HCT116 (cell line): Measurements from ENCODE around the gene C11orf58. TPM values are rescaled to one million over a fixed set of nuclear protein-coding genes. Genes with fewer than 3 reads are reported as not detected.

Experiments used
- ATAC-seq: fragments of 200-7000 bp; cut with Tn5 transposase; 2 replicates; pipeline ENCODE4 v1.9.1; 2020; ENCODE audit warnings: mild to moderate bottlenecking, moderate library complexity
- BruUV-seq: library from RNA; stranded (reverse); fragments of 400-500 nt; replicated peaks from 2 replicates; lab custom pipeline; 2021; lab: Mats Ljungman, UMichigan
- CTCF ChIA-PET: fragments of 300-600 bp; sonication (Branson Sonifier 250); formaldehyde crosslinking; loops from one replicate; lab custom pipeline; 2021; ENCODE audit warnings: antibody characterized with exemption; lab: Charles Lee
- POLR2A ChIA-PET: fragments of 300-600, 350-600 bp; sonication (Branson Sonifier 250); formaldehyde crosslinking; loops from one replicate; lab custom pipeline; 2021; ENCODE audit warnings: antibody characterized with exemption; lab: Charles Lee
- RAD21 ChIA-PET, 2 experiments: fragments of 300-600 bp; sonication (Branson Sonifier 250); formaldehyde crosslinking; loops; one replicate each; lab custom pipeline; 2023; ENCODE audit warnings: low total read pairs in 2 of 2; ENCODE audit not compliant: uncharacterized antibody in 2 of 2, unreplicated experiment in 2 of 2, low non-redundant PET in 1 of 2; lab: Charles Lee
- DNase-seq: peaks from one replicate; pipeline ENCODE4 v3.0.0-alpha.2; 2010; ENCODE audit warnings: low read depth, low spot score
- H2AFZ ChIP-seq: fragments of 200-600 bp; shearing (Covaris generic), sonication (generic); 2 replicates; pipeline ENCODE4 v1.6.1; 2017; ENCODE audit warnings: low read depth, mixed run types, mixed read lengths, antibody characterized with exemption, low read length; ENCODE audit not compliant: poor library complexity, severe bottlenecking
- H3K27ac ChIP-seq: 2 replicates; pipeline ENCODE4 v1.5.1; 2012; ENCODE audit warnings: low read depth, low read length
- H3K27me3 ChIP-seq: fragments of 200-600 bp; sonication (generic); 2 replicates; pipeline ENCODE4 v1.6.1; 2016; ENCODE audit warnings: mixed run types, low read length, mixed read lengths; ENCODE audit not compliant: insufficient read depth
- H3K36me3 ChIP-seq, 2 experiments: fragments of 200-500 bp in 1 of 2; fragments of 200-600 bp in 1 of 2; sonication (Bioruptor generic) in 1 of 2; sonication (generic) in 1 of 2; 2 replicates each; pipeline versions ENCODE4 v1.5.1 to v1.6.1; 2014 to 2016; ENCODE audit warnings: low read length in 2 of 2, inconsistent platforms in 1 of 2, mixed read lengths in 1 of 2, mixed run types in 1 of 2; ENCODE audit not compliant: insufficient read depth in 2 of 2, control insufficient read depth in 1 of 2
- H3K4me1 ChIP-seq, 2 experiments: fragments of 200-600 bp in 1 of 2; sonication (generic) in 1 of 2; 2 replicates each; pipeline versions ENCODE4 v1.5.1 to v1.6.1; 2012 to 2017; ENCODE audit warnings: low read length in 2 of 2, inconsistent platforms in 1 of 2, mild to moderate bottlenecking in 1 of 2, mixed read lengths in 1 of 2, mixed run types in 1 of 2, moderate library complexity in 1 of 2; ENCODE audit not compliant: insufficient read depth in 2 of 2, control insufficient read depth in 1 of 2
- H3K4me2 ChIP-seq: fragments of 200-600 bp; sonication (generic); 2 replicates; pipeline ENCODE4 v1.6.1; 2017; ENCODE audit warnings: mixed run types, low read length, mixed read lengths
- H3K4me3 ChIP-seq, 2 experiments: fragments of 200-600 bp in 1 of 2; sonication (generic) in 1 of 2; replicated peaks in 1 of 2; 2 replicates each; pipeline ENCODE4 v1.5.1; 2011 to 2016; ENCODE audit warnings: low read length in 2 of 2, control low read depth in 1 of 2, low read depth in 1 of 2, mild to moderate bottlenecking in 1 of 2, mixed read lengths in 1 of 2, mixed run types in 1 of 2
- H3K79me2 ChIP-seq: fragments of 200-600 bp; sonication (generic); 2 replicates; pipeline ENCODE4 v1.6.1; 2017; ENCODE audit warnings: mild to moderate bottlenecking, mixed run types, low read length, moderate library complexity, mixed read lengths; ENCODE audit not compliant: insufficient read depth
- H3K9ac ChIP-seq: fragments of 200-600 bp; sonication (generic); 2 replicates; pipeline ENCODE4 v1.6.1; 2016; ENCODE audit warnings: low read length, mixed read lengths
- H3K9me2 ChIP-seq: fragments of 200-600 bp; sonication (generic), shearing (Covaris generic); 2 replicates; pipeline ENCODE4 v1.6.1; 2017; ENCODE audit warnings: mixed run types, mild to moderate bottlenecking, moderate library complexity; ENCODE audit not compliant: insufficient read depth
- H3K9me3 ChIP-seq, 2 experiments: fragments of 200-500 bp in 1 of 2; fragments of 200-600 bp in 1 of 2; sonication (Bioruptor generic) in 1 of 2; sonication (generic) in 1 of 2; 2 replicates each; pipeline ENCODE4 v1.6.1; 2014 to 2017; ENCODE audit warnings: low read length in 2 of 2, mixed read lengths in 2 of 2, inconsistent platforms in 1 of 2, low read depth in 1 of 2, mild to moderate bottlenecking in 1 of 2, mixed run types in 1 of 2, moderate library complexity in 1 of 2; ENCODE audit not compliant: control insufficient read depth in 1 of 2, insufficient read depth in 1 of 2
- H4K20me1 ChIP-seq: fragments of 200-600 bp; sonication (generic), shearing (Covaris generic); 2 replicates; pipeline ENCODE4 v1.6.1; 2017; ENCODE audit warnings: mixed run types, mild to moderate bottlenecking, moderate library complexity; ENCODE audit not compliant: insufficient read depth
- CBX3 ChIP-seq: IDR thresholded peaks from 2 replicates; pipeline ENCODE4 v1.6.1; 2012; ENCODE audit warnings: low read depth
- EZH2phosphoT487 ChIP-seq: fragments of 200-600 bp; IDR thresholded peaks from 2 replicates; pipeline ENCODE4 v1.6.1; 2018; ENCODE audit warnings: antibody characterized with exemption, borderline replicate concordance
- FOSL1 ChIP-seq: IDR thresholded peaks from 2 replicates; pipeline ENCODE4 v1.6.1; 2012; ENCODE audit warnings: low read depth
- RAD21 ChIP-seq: IDR thresholded peaks from 2 replicates; pipeline ENCODE4 v1.6.1; 2012; ENCODE audit warnings: low read depth, mild to moderate bottlenecking
- SIN3A ChIP-seq: IDR thresholded peaks from 2 replicates; pipeline ENCODE4 v1.6.1; 2012; ENCODE audit warnings: low read depth
- ZFX ChIP-seq: fragments of 450-650 bp; IDR thresholded peaks from 2 replicates; pipeline ENCODE4 v1.6.1; 2017
- intact Hi-C: fragments of 100-400 bp; cut with micrococcal nuclease; formaldehyde crosslinking; loops from 2 replicates; pipeline ENCODE4 v1.10.0; 2022
- total RNA-seq: library from RNA; stranded (reverse); gene quantifications from one replicate; pipeline ENCODE4 v1.2.1, GENCODE V29; 2021; ENCODE audit not compliant: unreplicated experiment
- TF ChIP-seq, protein P1 (sequence below): IDR thresholded peaks from 2 replicates; pipeline ENCODE4 v1.6.1; 2012
- TF ChIP-seq, protein P2 (sequence below), 3 experiments: fragments of 200-600 bp in 1 of 3; sonication (generic) in 1 of 3; IDR thresholded peaks in 2 of 3; conservative IDR thresholded peaks in 1 of 3; 2 replicates each; pipeline ENCODE4 v1.5.1; 2012 to 2017; ENCODE audit warnings: low read depth in 2 of 3, low read length in 2 of 3, antibody characterized with exemption in 1 of 3, borderline replicate concordance in 1 of 3, control low read depth in 1 of 3, mild to moderate bottlenecking in 1 of 3, mixed read lengths in 1 of 3, mixed run types in 1 of 3, moderate library complexity in 1 of 3; ENCODE audit not compliant: insufficient read depth in 1 of 3
- TF ChIP-seq, protein P3 (sequence below): IDR thresholded peaks from 2 replicates; pipeline ENCODE4 v1.6.1; 2012; ENCODE audit warnings: low read depth

Gene C11orf58
- total RNA-seq, 1 experiment from 2014 or later = 108 TPM

DNA sequence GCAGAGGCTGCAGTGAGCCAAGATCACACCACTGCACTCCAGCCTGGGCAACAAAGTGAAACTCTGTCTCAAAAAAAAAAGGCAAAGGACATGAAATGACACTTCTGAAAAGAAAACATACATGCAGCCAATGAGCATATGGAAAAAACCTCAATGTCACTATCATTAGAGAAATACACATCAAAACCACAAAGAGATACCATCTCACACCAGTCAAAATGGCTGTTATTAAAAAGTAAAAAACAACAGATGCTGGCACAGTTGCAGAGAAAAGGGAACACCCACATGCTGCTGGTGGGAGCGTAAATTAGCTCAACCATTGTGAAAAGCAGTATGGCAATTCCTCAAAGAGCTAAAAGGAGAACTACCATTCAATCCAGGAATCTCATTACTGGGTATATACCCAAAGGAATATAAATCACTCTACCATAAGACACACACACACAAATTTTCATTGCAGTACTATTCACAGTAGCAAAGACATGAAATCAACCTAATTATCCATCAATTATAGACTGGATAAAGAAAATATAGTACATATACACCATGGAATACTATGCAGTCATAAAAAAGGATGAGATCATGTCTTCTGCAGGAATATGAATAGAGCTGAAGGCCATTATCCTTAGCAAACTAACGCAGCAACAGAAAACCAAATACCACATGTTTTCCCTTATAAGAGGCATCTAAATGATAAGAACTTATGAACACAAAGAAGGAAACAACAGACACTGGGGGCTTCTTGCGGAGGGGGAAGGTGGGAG, 15.7 kb upstream of the C11orf58 start:
- no peak overlapping the region for H3K9ac ChIP-seq
- H3K4me3 ChIP-seq = no peak overlapping the region
- no peaks in the 10 kb centered on the region for H3K36me3 ChIP-seq
- no peaks in the 10 kb centered on the region for H3K79me2 ChIP-seq
- H2AFZ ChIP-seq = no peak overlapping the region
- ATAC-seq (no peak), DNase-seq (no peak)
- no peaks in the 10 kb centered on the region for H3K4me1 ChIP-seq
- CTCF ChIA-PET = no interaction called here
- no peaks in the 10 kb centered on the region for H3K27me3 ChIP-seq
- TF ChIP-seq, protein P1, sequence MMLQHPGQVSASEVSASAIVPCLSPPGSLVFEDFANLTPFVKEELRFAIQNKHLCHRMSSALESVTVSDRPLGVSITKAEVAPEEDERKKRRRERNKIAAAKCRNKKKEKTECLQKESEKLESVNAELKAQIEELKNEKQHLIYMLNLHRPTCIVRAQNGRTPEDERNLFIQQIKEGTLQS = no peak
- TF ChIP-seq RAD21 (no peak), EZH2phosphoT487 (no peak), CBX3 (no peak), ZFX (no peak), FOSL1 (no peak), SIN3A (no peak)
- TF ChIP-seq, protein P2, sequence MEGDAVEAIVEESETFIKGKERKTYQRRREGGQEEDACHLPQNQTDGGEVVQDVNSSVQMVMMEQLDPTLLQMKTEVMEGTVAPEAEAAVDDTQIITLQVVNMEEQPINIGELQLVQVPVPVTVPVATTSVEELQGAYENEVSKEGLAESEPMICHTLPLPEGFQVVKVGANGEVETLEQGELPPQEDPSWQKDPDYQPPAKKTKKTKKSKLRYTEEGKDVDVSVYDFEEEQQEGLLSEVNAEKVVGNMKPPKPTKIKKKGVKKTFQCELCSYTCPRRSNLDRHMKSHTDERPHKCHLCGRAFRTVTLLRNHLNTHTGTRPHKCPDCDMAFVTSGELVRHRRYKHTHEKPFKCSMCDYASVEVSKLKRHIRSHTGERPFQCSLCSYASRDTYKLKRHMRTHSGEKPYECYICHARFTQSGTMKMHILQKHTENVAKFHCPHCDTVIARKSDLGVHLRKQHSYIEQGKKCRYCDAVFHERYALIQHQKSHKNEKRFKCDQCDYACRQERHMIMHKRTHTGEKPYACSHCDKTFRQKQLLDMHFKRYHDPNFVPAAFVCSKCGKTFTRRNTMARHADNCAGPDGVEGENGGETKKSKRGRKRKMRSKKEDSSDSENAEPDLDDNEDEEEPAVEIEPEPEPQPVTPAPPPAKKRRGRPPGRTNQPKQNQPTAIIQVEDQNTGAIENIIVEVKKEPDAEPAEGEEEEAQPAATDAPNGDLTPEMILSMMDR (IDR thresholded peaks at IDR 0.05 in 2 of 3, conservative IDR thresholded peaks at IDR 0.05 in 1 of 3; ENCODE audit: borderline replicate concordance in 1 of 3, insufficient read depth in 1 of 3, low read depth in 2 of 3, low read length in 2 of 3) = no peak
- TF ChIP-seq, protein P3, sequence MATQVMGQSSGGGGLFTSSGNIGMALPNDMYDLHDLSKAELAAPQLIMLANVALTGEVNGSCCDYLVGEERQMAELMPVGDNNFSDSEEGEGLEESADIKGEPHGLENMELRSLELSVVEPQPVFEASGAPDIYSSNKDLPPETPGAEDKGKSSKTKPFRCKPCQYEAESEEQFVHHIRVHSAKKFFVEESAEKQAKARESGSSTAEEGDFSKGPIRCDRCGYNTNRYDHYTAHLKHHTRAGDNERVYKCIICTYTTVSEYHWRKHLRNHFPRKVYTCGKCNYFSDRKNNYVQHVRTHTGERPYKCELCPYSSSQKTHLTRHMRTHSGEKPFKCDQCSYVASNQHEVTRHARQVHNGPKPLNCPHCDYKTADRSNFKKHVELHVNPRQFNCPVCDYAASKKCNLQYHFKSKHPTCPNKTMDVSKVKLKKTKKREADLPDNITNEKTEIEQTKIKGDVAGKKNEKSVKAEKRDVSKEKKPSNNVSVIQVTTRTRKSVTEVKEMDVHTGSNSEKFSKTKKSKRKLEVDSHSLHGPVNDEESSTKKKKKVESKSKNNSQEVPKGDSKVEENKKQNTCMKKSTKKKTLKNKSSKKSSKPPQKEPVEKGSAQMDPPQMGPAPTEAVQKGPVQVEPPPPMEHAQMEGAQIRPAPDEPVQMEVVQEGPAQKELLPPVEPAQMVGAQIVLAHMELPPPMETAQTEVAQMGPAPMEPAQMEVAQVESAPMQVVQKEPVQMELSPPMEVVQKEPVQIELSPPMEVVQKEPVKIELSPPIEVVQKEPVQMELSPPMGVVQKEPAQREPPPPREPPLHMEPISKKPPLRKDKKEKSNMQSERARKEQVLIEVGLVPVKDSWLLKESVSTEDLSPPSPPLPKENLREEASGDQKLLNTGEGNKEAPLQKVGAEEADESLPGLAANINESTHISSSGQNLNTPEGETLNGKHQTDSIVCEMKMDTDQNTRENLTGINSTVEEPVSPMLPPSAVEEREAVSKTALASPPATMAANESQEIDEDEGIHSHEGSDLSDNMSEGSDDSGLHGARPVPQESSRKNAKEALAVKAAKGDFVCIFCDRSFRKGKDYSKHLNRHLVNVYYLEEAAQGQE = no peak
- no peak overlapping the region for H3K4me2 ChIP-seq
- H3K27ac ChIP-seq = no peak overlapping the region
- POLR2A ChIA-PET = no interaction called here
- no peaks in the 10 kb centered on the region for H3K9me2 ChIP-seq
- intact Hi-C loops = no loop called here
- RAD21 ChIA-PET = no interaction called here
- no TSS peak for BruUV-seq
- H3K9me3 ChIP-seq = no peaks in the 10 kb centered on the region
- H4K20me1 ChIP-seq = no peaks in the 10 kb centered on the region
